ENCODE results near the gene CDK5. TPM values are rescaled to one million over a fixed set of nuclear protein-coding genes. Genes with fewer than 3 reads are reported as not detected.

CDK5 gene
- total RNA-seq, 1 donor from 2014 or later, result 10.4 TPM

- intact Hi-C loops (cut with DNase I), result no loop called here
- H3K27ac ChIP-seq, result no peak overlapping the region
- no peak for DNase-seq
- no peak overlapping the region for H3K4me3 ChIP-seq
- no peaks in the 10 kb centered on the region for H3K9me3 ChIP-seq
- no peaks in the 10 kb centered on the region for H3K27me3 ChIP-seq
- H3K4me1 ChIP-seq, result peaks cover 29% of the 10 kb centered on the region
- no peak for TF ChIP-seq CTCF (IDR thresholded peaks at IDR 0.05)
- H3K36me3 ChIP-seq, result no peaks in the 10 kb centered on the region
- no peak for ATAC-seq
Measured at GRCh38 chr7:151056283-151056665, 1.4 kb downstream of the CDK5 start.

- H3K4me1 ChIP-seq, result peaks cover 19% of the 10 kb centered on the region
- intact Hi-C loops (cut with DNase I), result no loop called here
- H3K27me3 ChIP-seq, result no peaks in the 10 kb centered on the region
- H3K36me3 ChIP-seq, result no peaks in the 10 kb centered on the region
- no peaks in the 10 kb centered on the region for H3K9me3 ChIP-seq
- TF ChIP-seq CTCF (IDR thresholded peaks at IDR 0.05), result no peak
- H3K27ac ChIP-seq, result no peak overlapping the region
- ATAC-seq, result no peak
- no peak overlapping the region for H3K4me3 ChIP-seq
- DNase-seq, result no peak
Measured at GRCh38 chr7:151053751-151054150, 3.9 kb downstream of the CDK5 start.

GRCh38 chr7:151053096-151053495, 4.6 kb downstream of the CDK5 start:
- Histone ChIP-seq H3K36me3 (no peaks in the 10 kb centered on the region), H3K27ac (no peak overlapping the region), H3K4me3 (no peak overlapping the region), H3K4me1 (peaks cover 14% of the 10 kb centered on the region), H3K9me3 (no peaks in the 10 kb centered on the region), H3K27me3 (no peaks in the 10 kb centered on the region)
- no peak for TF ChIP-seq CTCF (IDR thresholded peaks at IDR 0.05)
- intact Hi-C loops (cut with DNase I), result no loop called here
- ATAC-seq (no peak), DNase-seq (no peak)

GRCh38 chr7:151051108-151051507, 6.6 kb downstream of the CDK5 start:
- no peak for TF ChIP-seq CTCF (IDR thresholded peaks at IDR 0.05)
- DNase-seq (peak; percentile 79), ATAC-seq (peak; percentile 65)
- Histone ChIP-seq H3K9me3 (no peaks in the 10 kb centered on the region), H3K4me1 (peaks cover 6% of the 10 kb centered on the region), H3K27me3 (no peaks in the 10 kb centered on the region), H3K27ac (no peak overlapping the region), H3K36me3 (no peaks in the 10 kb centered on the region), H3K4me3 (no peak overlapping the region)
- intact Hi-C loops (cut with DNase I), result no loop called here

GRCh38 chr7:151048911-151049463, 8.7 kb downstream of the CDK5 start:
- ATAC-seq (no peak), DNase-seq (no peak)
- Histone ChIP-seq H3K27me3 (no peaks in the 10 kb centered on the region), H3K4me1 (peaks cover 6% of the 10 kb centered on the region), H3K9me3 (no peaks in the 10 kb centered on the region), H3K4me3 (no peak overlapping the region), H3K36me3 (peaks cover 13% of the 10 kb centered on the region), H3K27ac (no peak overlapping the region)
- intact Hi-C loops (cut with DNase I), result no loop called here
- no peak for TF ChIP-seq CTCF (IDR thresholded peaks at IDR 0.05)

Data from upper lobe of right lung (tissue), 1 donor.